SK-N-SH treated with all-trans-retinoic acid at 6 μM for 48 hours (cell line): ENCODE measurements around the gene RPLP2.

Experiments used
- ATAC-seq: fragments of 200-7000 bp; cut with Tn5 transposase; 3 replicates; pipeline ENCODE4 v1.9.1; 2020; ENCODE audit warnings: mild to moderate bottlenecking, moderate library complexity
- ARNTL ChIP-seq: fragments of 450-650 bp; formaldehyde crosslinking; IDR thresholded peaks from 2 replicates; pipeline ENCODE4 v1.5.0; 2020; ENCODE audit warnings: low read depth, mild to moderate bottlenecking, moderate library complexity, borderline replicate concordance
- BACH2 ChIP-seq: fragments of 250-450 bp; sonication (Bioruptor Pico); IDR thresholded peaks from 2 replicates; pipeline ENCODE4 v1.9.0; 2021; ENCODE audit warnings: mild to moderate bottlenecking, borderline replicate concordance
- CREB5 ChIP-seq: fragments of 250-450 bp; sonication (Bioruptor Pico); IDR thresholded peaks from 2 replicates; pipeline ENCODE4 v1.5.1; 2020; ENCODE audit warnings: low read depth, mild to moderate bottlenecking, moderate library complexity
- CSRNP3 ChIP-seq: fragments of 250-450 bp; sonication (Bioruptor Pico); IDR thresholded peaks from 2 replicates; pipeline ENCODE4 v1.5.1; 2021; ENCODE audit warnings: mild to moderate bottlenecking, moderate library complexity
- ESRRG ChIP-seq: fragments of 250-450 bp; sonication (Bioruptor Pico); IDR thresholded peaks from 2 replicates; pipeline ENCODE4 v1.6.1; 2021; ENCODE audit warnings: mild to moderate bottlenecking
- GLIS3 ChIP-seq: fragments of 250-450 bp; sonication (Bioruptor Pico); IDR thresholded peaks from 2 replicates; pipeline ENCODE4 v1.5.0; 2020; ENCODE audit warnings: mild to moderate bottlenecking, moderate library complexity
- ISL1 ChIP-seq: fragments of 250-450 bp; sonication (Bioruptor Pico); IDR thresholded peaks from 2 replicates; pipeline ENCODE4 v2.1.2; 2022; ENCODE audit warnings: mild to moderate bottlenecking, moderate library complexity
- OSR1 ChIP-seq: fragments of 250-450 bp; sonication (Bioruptor Pico); IDR thresholded peaks from 2 replicates; pipeline ENCODE4 v1.8.0; 2022; ENCODE audit warnings: moderate library complexity, mild to moderate bottlenecking, inconsistent platforms
- PATZ1 ChIP-seq: fragments of 250-450 bp; sonication (Bioruptor Pico); IDR thresholded peaks from 2 replicates; pipeline ENCODE4 v1.8.0; 2020; ENCODE audit warnings: mild to moderate bottlenecking, moderate library complexity, borderline replicate concordance
- POU6F1 ChIP-seq: fragments of 250-450 bp; sonication (Bioruptor Pico); IDR thresholded peaks from 2 replicates; pipeline ENCODE4 v1.8.0; 2021; ENCODE audit warnings: low read depth, mild to moderate bottlenecking, moderate library complexity, borderline replicate concordance
- RARB ChIP-seq: fragments of 250-450 bp; sonication (Bioruptor Pico); IDR thresholded peaks from 2 replicates; pipeline ENCODE4 v1.8.0; 2021; ENCODE audit warnings: mild to moderate bottlenecking, moderate library complexity
- SNAI2 ChIP-seq: fragments of 250-450 bp; sonication (Bioruptor Pico); IDR thresholded peaks from 2 replicates; pipeline ENCODE4 v1.5.0; 2020; ENCODE audit warnings: mild to moderate bottlenecking, moderate library complexity
- TCF4 ChIP-seq: fragments of 250-450 bp; sonication (Bioruptor Pico); IDR thresholded peaks from 2 replicates; pipeline ENCODE4 v1.8.0; 2021; ENCODE audit warnings: mild to moderate bottlenecking, moderate library complexity, borderline replicate concordance
- TOX ChIP-seq: fragments of 250-450 bp; sonication (Bioruptor Pico); IDR thresholded peaks from 2 replicates; pipeline ENCODE4 v1.8.0; 2021; ENCODE audit warnings: mild to moderate bottlenecking, moderate library complexity, borderline replicate concordance
- TSHZ2 ChIP-seq: fragments of 250-450 bp; sonication (Bioruptor Pico); IDR thresholded peaks from 2 replicates; pipeline ENCODE4 v1.5.0; 2020; ENCODE audit warnings: mild to moderate bottlenecking, moderate library complexity
- ZC3H10 ChIP-seq: fragments of 250-450 bp; sonication (Bioruptor Pico); IDR thresholded peaks from 2 replicates; pipeline ENCODE4 v1.5.1; 2021; ENCODE audit warnings: mild to moderate bottlenecking, moderate library complexity
- ZFP30 ChIP-seq: fragments of 450-650 bp; formaldehyde crosslinking; IDR thresholded peaks from 2 replicates; pipeline ENCODE4 v1.5.0; 2022; ENCODE audit warnings: mild to moderate bottlenecking, moderate library complexity
- ZNF565 ChIP-seq: fragments of 450-650 bp; formaldehyde crosslinking; conservative IDR thresholded peaks from 2 replicates; pipeline ENCODE4 v1.5.0; 2020; ENCODE audit warnings: low read depth, mild to moderate bottlenecking, moderate library complexity
- ZNF70 ChIP-seq: fragments of 450-650 bp; formaldehyde crosslinking; IDR thresholded peaks from 2 replicates; pipeline ENCODE4 v1.5.0; 2020; ENCODE audit warnings: mild to moderate bottlenecking, moderate library complexity
- ZNF8 ChIP-seq: fragments of 450-650 bp; formaldehyde crosslinking; IDR thresholded peaks from 2 replicates; pipeline ENCODE4 v1.5.0; 2020; ENCODE audit warnings: mild to moderate bottlenecking, moderate library complexity

Gene RPLP2

GRCh38 chr11:845872-846495 lies 36.2 kb downstream of the RPLP2 start (continued):
- TF ChIP-seq TCF4 (CRISPR knock-in tag) = no peak

GRCh38 chr11:846496-847098 lies 36.8 kb downstream of the RPLP2 start:
- no peak for ATAC-seq
- TF ChIP-seq ZNF8 (CRISPR knock-in tag) = no peak
- no peak for TF ChIP-seq ZC3H10 (CRISPR knock-in tag)
- no peak for TF ChIP-seq ARNTL (CRISPR knock-in tag)
- TF ChIP-seq TSHZ2 (CRISPR knock-in tag) = no peak
- no peak for TF ChIP-seq ZFP30
- TF ChIP-seq POU6F1 (CRISPR knock-in tag) = no peak
- no peak for TF ChIP-seq CSRNP3
- TF ChIP-seq BACH2 (CRISPR knock-in tag) = no peak
- no peak for TF ChIP-seq ZNF70 (CRISPR knock-in tag)
- no peak for TF ChIP-seq CREB5 (CRISPR knock-in tag)
- TF ChIP-seq ESRRG = no peak

- TF ChIP-seq ZNF8 (CRISPR knock-in tag) (no peak), CSRNP3 (no peak), ESRRG (no peak), ZFP30 (no peak), RARB (no peak), ARNTL (CRISPR knock-in tag) (no peak), OSR1 (CRISPR knock-in tag) (no peak), SNAI2 (CRISPR knock-in tag) (no peak), GLIS3 (CRISPR knock-in tag) (no peak), TOX (CRISPR knock-in tag) (no peak), PATZ1 (CRISPR knock-in tag) (no peak), ZNF565 (CRISPR knock-in tag) (no peak), ISL1 (no peak), BACH2 (CRISPR knock-in tag) (no peak), TSHZ2 (CRISPR knock-in tag) (no peak)
- ATAC-seq = no peak
Measured at GRCh38 chr11:847876-848275, 38.1 kb downstream of the RPLP2 start.
